Tibial nerve (tissue), 4 donors: ENCODE data around the gene NPS.

Source experiments
- EP300 ChIP-seq, 2 donors: sonication (generic); formaldehyde crosslinking; IDR thresholded peaks; one replicate each; pipeline ENCODE4 v1.6.1; 2017; ENCODE audit warnings: antibody characterized with exemption in 2 of 2, mild to moderate bottlenecking in 1 of 2
- TF ChIP-seq, protein P1 (sequence below), 5 experiments: fragments of 200-600 bp in 3 of 5; fragments of 450-650 bp in 2 of 5; sonication (generic) in 3 of 5; IDR thresholded peaks; one replicate each; pipeline ENCODE4 v1.5.1; 2016 to 2019; ENCODE audit warnings: antibody characterized with exemption in 5 of 5, mild to moderate bottlenecking in 3 of 5, moderate library complexity in 2 of 5

DNA sequence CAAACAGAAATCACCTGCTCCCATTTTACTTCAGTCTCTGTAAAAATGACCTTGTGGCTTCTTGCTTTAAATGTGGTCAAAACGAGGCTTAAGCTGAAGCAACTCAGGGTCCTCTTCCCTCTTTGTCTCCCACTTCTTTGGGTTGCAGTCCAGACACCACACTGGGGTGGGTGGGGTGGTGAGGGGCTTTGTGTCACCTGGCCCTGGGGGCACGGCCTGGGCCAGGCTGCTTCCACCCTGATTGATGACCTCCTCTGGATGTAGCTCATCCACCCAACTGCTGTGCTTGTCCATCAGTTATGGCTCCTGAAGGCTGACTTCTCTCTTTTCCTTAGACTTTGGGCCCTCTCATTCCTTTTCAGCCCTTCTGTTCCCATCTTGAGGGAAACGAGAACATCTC lies 26.8 kb upstream of the NPS start:
- no peak for TF ChIP-seq EP300 (IDR thresholded peaks at IDR 0.05)
- TF ChIP-seq, protein P1, sequence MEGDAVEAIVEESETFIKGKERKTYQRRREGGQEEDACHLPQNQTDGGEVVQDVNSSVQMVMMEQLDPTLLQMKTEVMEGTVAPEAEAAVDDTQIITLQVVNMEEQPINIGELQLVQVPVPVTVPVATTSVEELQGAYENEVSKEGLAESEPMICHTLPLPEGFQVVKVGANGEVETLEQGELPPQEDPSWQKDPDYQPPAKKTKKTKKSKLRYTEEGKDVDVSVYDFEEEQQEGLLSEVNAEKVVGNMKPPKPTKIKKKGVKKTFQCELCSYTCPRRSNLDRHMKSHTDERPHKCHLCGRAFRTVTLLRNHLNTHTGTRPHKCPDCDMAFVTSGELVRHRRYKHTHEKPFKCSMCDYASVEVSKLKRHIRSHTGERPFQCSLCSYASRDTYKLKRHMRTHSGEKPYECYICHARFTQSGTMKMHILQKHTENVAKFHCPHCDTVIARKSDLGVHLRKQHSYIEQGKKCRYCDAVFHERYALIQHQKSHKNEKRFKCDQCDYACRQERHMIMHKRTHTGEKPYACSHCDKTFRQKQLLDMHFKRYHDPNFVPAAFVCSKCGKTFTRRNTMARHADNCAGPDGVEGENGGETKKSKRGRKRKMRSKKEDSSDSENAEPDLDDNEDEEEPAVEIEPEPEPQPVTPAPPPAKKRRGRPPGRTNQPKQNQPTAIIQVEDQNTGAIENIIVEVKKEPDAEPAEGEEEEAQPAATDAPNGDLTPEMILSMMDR (IDR thresholded peaks at IDR 0.05) = no peak
